Smooth muscle cell (in vitro differentiated cells): ENCODE results near the gene SLC34A3. TPM values are rescaled to one million over a fixed set of nuclear protein-coding genes. Genes with fewer than 3 reads are reported as not detected.
A peak's percentile ranks its signal among the peaks of the same experiment; 100 is the strongest.
"Not testable (repeated sequence)": the region's sequence is repeated elsewhere in the genome, so short reads cannot be mapped to it uniquely, and the experiment has no call there.

Source experiments
- DNase-seq: peaks from one replicate; lab custom pipeline; 2025; ENCODE audit not compliant: unreplicated experiment; lab: John Stamatoyannopoulos, UW
- H2AFZ ChIP-seq: fragments of 200-600 bp; sonication (generic); 2 replicates; pipeline ENCODE4 v1.6.0; 2016; ENCODE audit warnings: antibody characterized with exemption, low read depth, mild to moderate bottlenecking
- H3F3A ChIP-seq: fragments of 200-600 bp; sonication (generic); 2 replicates; pipeline ENCODE4 v1.6.0; 2017; ENCODE audit warnings: antibody characterized with exemption, low read depth
- H3K27ac ChIP-seq: fragments of 200-600 bp; sonication (generic); 2 replicates; pipeline ENCODE4 v1.5.1; 2016; ENCODE audit warnings: low read depth, mild to moderate bottlenecking
- H3K27me3 ChIP-seq: fragments of 200-600 bp; sonication (generic); 2 replicates; pipeline ENCODE4 v1.6.1; 2016; ENCODE audit warnings: low read depth, mild to moderate bottlenecking
- H3K36me3 ChIP-seq: fragments of 200-600 bp; sonication (generic); 2 replicates; pipeline ENCODE4 v1.5.1; 2016; ENCODE audit warnings: low read depth
- H3K4me1 ChIP-seq: fragments of 200-600 bp; sonication (generic); 2 replicates; pipeline ENCODE4 v1.5.1; 2016; ENCODE audit warnings: low read depth
- H3K4me2 ChIP-seq: fragments of 200-600 bp; sonication (generic); 2 replicates; pipeline ENCODE4 v1.6.0; 2016; ENCODE audit warnings: mild to moderate bottlenecking
- H3K4me3 ChIP-seq: fragments of 200-600 bp; sonication (generic); 2 replicates; pipeline ENCODE4 v1.5.1; 2016; ENCODE audit warnings: mild to moderate bottlenecking
- H3K79me2 ChIP-seq: fragments of 200-600 bp; sonication (generic); 2 replicates; pipeline ENCODE4 v1.6.0; 2016; ENCODE audit warnings: low read depth, mild to moderate bottlenecking
- H3K9ac ChIP-seq: fragments of 200-600 bp; sonication (generic); 2 replicates; pipeline ENCODE4 v1.6.0; 2016; ENCODE audit warnings: low read depth
- H3K9me3 ChIP-seq: fragments of 200-600 bp; sonication (generic); replicated peaks from 2 replicates; pipeline ENCODE4 v1.5.1; 2016; ENCODE audit warnings: low read depth
- H4K20me1 ChIP-seq: fragments of 200-600 bp; sonication (generic); 2 replicates; pipeline ENCODE4 v1.6.0; 2016; ENCODE audit warnings: low read depth
- WGBS: methylation state at CpG from one replicate; pipeline ENCODE4 v1.1.7; 2016; ENCODE audit warnings: low lambda C conversion rate; 5-methylcytosine and 5-hydroxymethylcytosine counted together
- polyA plus RNA-seq: library from polyadenylated mRNA; unstranded; fragments of >200 nt; fragmentation: Nextera tagmentation; extraction: Ambion mirVana; gene quantifications from 2 replicates; pipeline ENCODE4 v1.2.1, GENCODE V29; 2016
- total RNA-seq: library from RNA; depleted of rRNA; stranded (reverse); fragments of >200 nt; gene quantifications from 2 replicates; pipeline ENCODE4 v1.2.3, GENCODE V29; 2014
- TF ChIP-seq, protein P1 (sequence below): fragments of 200-600 bp; sonication (generic); IDR thresholded peaks from 2 replicates; pipeline ENCODE4 v1.5.1; 2017; ENCODE audit warnings: borderline replicate concordance, mild to moderate bottlenecking, antibody characterized with exemption; ENCODE audit not compliant: insufficient read depth, poor library complexity, severe bottlenecking

The SLC34A3 gene
- total and polyA plus RNA-seq, 2 experiments from 2014 or later, result not detected

DNA sequence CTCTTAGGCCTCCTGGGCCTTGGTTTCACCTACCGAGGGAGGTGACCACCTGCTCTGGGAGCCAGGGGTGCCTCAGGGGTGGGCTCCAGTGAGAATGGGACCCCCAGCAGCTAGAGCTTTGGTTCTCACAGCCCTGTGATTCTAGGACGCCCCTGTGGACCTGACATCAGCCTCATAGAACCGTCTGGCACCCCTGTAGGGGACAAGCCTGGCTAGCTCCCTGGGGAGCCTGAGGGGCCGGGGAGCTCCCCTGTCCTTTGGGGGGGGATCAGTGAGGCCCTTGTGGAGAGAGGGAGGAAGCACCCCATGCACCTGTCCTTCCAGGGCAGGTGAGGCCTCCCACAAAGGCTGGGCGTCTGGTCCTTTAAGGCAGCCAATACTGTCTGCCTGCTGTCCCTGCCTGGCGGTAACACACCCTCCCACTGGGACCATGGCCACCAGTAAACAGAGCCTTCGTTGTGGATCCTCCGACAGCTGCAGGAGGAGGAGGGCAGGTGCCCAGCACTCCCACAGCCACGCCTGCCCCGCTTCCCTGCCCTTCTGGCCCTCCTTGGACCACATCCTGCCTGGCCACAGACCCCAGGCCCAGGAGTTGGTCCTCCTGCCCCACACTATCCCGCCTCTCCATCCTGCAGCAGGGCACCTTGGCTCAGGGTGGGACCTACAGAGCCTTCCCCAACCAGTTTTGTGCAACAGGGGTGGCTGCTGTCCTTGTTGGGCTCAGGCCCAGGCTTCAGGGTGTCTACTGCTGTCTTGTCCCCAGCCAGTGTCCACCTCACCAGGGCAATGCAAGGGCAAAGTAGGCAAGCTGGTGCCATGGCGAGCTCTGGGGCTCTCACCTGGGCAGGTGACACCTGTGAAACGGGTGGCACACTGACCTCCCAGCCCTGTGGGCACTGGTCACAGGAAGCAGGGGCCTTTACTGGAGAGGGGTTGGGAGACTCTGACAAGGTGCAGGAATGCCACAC lies 7.3 kb downstream of the SLC34A3 start:
- H3K4me1 ChIP-seq, result peaks cover 13% of the 10 kb centered on the region
- WGBS, result 84% methylated on average over 13 of the region's 13 CpGs
- no peaks in the 10 kb centered on the region for H3K27me3 ChIP-seq
- no peak overlapping the region for H2AFZ ChIP-seq
- DNase-seq, result no peak
- H3K79me2 ChIP-seq, result peaks cover 31% of the 10 kb centered on the region
- no peaks in the 10 kb centered on the region for H3K36me3 ChIP-seq
- H3K9ac ChIP-seq, result no peak overlapping the region
- H3K4me3 ChIP-seq, result no peak overlapping the region
- peaks cover 32% of the 10 kb centered on the region for H4K20me1 ChIP-seq
- H3F3A ChIP-seq, result peaks cover 19% of the 10 kb centered on the region
- H3K9me3 ChIP-seq, result no peaks in the 10 kb centered on the region
- no peak overlapping the region for H3K4me2 ChIP-seq
- H3K27ac ChIP-seq, result no peak overlapping the region
- TF ChIP-seq, protein P1, sequence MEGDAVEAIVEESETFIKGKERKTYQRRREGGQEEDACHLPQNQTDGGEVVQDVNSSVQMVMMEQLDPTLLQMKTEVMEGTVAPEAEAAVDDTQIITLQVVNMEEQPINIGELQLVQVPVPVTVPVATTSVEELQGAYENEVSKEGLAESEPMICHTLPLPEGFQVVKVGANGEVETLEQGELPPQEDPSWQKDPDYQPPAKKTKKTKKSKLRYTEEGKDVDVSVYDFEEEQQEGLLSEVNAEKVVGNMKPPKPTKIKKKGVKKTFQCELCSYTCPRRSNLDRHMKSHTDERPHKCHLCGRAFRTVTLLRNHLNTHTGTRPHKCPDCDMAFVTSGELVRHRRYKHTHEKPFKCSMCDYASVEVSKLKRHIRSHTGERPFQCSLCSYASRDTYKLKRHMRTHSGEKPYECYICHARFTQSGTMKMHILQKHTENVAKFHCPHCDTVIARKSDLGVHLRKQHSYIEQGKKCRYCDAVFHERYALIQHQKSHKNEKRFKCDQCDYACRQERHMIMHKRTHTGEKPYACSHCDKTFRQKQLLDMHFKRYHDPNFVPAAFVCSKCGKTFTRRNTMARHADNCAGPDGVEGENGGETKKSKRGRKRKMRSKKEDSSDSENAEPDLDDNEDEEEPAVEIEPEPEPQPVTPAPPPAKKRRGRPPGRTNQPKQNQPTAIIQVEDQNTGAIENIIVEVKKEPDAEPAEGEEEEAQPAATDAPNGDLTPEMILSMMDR, result no peak

DNA sequence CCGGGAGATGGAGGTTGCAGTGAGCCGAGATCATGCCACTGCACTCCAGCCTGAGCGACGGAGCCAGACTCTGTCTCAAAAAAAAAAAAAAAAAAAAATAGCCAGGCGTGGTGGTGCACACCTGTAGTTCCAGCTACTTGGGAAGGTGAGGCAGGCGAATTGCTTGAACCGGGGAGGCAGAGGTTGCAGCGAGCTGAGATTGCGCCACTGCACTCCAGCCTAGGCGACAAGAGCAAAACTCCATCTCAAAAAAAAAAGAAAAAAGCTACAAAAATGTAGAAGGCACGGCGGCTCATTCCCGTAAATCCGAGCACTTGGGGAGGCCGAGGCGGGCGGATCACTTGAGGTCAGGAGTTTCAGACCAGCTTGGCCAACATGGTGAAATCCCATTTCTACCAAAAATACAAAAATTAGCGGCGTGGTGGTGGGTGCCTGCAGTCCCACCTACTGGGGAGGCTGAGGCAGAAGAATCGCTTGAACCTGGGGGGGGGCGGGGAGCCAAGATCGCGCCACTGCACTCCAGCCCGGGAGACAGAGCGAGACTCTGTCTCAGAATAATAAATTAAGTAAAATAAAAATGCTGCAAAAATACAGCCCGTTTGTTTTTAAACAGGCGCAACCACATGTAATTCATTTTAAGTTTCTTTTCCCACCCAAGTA lies 9.0 kb downstream of the SLC34A3 start:
- H3K27me3 ChIP-seq, H3K36me3 ChIP-seq, DNase-seq, H3K9me3 ChIP-seq: not testable (repeated sequence)
- peaks cover 13% of the 10 kb centered on the region for H3K4me1 ChIP-seq
- peak overlapping the region; percentile 98 for H3K4me2 ChIP-seq
- peaks cover 38% of the 10 kb centered on the region for H3K79me2 ChIP-seq
- peaks cover 45% of the 10 kb centered on the region for H4K20me1 ChIP-seq
- H3K9ac ChIP-seq, result peak overlapping the region; percentile 81
- peak overlapping the region; percentile 82 for H3K4me3 ChIP-seq
- peak overlapping the region; percentile 86 for H2AFZ ChIP-seq
- H3K27ac ChIP-seq, result peak overlapping the region; percentile 93
- WGBS, result 43% methylated on average over 23 of the region's 27 CpGs
- peaks cover 25% of the 10 kb centered on the region for H3F3A ChIP-seq

DNA sequence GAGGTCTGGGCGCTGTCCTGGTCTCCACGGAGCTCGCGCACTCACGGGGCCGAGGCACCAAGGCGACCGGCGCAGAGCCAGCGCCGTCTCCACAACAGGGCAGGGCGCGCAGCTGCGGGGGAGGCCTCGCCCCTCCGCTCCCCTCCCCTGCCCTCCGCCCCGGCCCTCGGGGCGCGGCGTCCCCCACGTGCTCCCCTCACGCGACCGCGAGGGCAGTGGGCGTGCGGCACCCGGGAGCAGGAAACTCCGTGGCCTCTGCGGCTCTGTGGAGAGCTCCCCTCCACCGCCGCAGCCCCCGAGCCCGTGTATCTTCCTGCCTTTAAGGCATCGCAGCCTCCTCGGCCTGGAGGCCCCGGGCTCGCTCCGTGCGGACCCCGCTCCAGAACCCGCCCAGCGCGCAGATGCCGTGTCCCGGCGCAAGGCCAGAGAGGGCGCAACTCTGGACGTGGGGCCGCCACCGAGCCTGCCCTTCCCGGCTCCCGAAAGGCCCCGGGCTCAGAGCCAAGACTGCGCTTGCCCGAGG lies 9.7 kb downstream of the SLC34A3 start:
- peak overlapping the region; percentile 86 for H2AFZ ChIP-seq
- peak overlapping the region; percentile 98 for H3K4me2 ChIP-seq
- peak overlapping the region; percentile 81 for H3K9ac ChIP-seq
- peak overlapping the region; percentile 93 for H3K27ac ChIP-seq
- H3K4me3 ChIP-seq, result peak overlapping the region; percentile 82
- WGBS, result under 1% methylated on average over 39 of the region's 58 CpGs
- H3K4me1 ChIP-seq, result peaks cover 13% of the 10 kb centered on the region
- H3K36me3 ChIP-seq, result no peaks in the 10 kb centered on the region
- peaks cover 45% of the 10 kb centered on the region for H4K20me1 ChIP-seq
- H3K79me2 ChIP-seq, result peaks cover 38% of the 10 kb centered on the region
- H3K9me3 ChIP-seq, result no peaks in the 10 kb centered on the region
- TF ChIP-seq, protein P1, result no peak
- DNase-seq, result peak; percentile 86
- H3K27me3 ChIP-seq, result no peaks in the 10 kb centered on the region
- peaks cover 25% of the 10 kb centered on the region for H3F3A ChIP-seq
